GM19193 (cell line): ENCODE results near the gene NEBL.

Experiments used
- POLR2A ChIP-seq: IDR thresholded peaks from 4 replicates; pipeline ENCODE4 v1.6.1; 2011; ENCODE audit not compliant: insufficient read depth, insufficient read length; ENCODE audit errors: extremely low read depth

Gene NEBL

DNA sequence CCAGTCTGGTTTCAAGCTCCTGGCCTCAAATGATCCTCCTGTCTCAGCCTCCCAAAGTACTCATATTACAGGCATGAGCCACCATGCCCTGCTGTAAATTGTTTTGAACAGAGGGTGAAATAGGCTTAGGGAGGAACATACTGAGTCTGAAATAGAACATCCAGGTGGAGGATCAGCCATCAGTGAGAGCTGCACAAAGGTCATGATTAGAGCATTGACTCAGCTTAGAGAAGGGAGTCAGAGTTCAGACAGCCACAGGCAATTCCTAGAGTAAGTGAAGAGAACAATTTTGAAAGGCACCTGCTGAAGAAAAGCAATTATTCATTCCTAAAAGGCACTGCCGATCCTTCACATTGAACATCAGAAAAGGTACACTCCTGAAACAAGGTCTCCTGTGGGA lies 15.9 kb upstream of the NEBL start:
- TF ChIP-seq POLR2A, result no peak

DNA sequence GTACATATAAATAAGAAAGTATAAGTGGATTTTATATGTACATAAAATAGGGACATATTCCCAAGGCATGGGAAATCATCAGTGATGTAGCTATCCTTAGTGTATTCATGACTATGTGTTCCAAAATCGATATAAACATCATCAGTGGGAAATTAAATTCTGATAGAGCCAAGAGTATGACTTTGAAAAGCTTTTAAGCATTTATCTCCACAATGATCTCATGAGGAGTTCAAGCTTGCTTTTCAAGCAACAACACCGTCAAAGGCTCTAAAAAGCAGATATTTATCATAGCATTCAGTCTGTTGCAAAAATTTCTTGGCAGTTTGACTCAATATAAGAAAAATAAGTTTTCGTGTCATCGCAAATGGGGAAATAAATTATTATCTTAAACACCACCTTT lies 14.5 kb upstream of the NEBL start:
- no peak for TF ChIP-seq POLR2A

DNA sequence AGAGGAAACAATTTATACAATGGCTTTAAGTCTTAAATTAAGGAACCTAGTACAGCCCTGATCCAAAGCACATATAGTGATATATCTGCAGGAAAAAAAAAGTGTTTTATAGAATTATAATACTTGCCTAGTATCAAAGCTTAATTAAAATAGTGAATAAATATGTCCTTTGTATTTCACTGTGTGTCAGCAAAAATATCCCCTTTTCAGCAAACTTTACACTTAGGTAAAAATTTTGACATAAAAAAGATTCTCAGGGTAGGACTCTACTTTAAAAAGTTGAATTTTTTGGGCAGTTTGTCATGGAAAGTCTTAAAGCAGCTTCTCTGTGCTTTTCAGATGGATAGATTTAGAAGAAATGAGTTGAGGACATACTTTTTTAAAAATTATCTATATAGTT lies 12.7 kb upstream of the NEBL start:
- no peak for TF ChIP-seq POLR2A

DNA sequence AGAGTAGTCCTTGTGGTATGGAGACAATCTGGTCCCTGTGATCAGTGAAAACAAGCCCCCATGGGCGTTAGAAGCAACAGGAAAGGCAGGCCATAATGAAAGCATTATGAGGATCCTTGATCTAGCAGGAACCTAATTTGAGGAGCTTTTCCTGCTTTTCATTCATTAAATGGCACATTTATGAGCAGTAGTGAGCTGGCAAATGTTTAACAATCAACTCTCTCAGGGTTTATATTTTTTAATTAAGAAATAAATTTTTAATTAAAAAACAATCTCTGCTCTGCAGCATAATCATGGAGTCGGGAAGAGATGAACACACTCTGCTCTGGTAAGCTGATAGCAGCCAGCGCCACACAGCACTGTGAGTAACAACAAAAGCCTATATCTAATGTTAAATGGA lies 11.3 kb upstream of the NEBL start:
- no peak for TF ChIP-seq POLR2A

DNA sequence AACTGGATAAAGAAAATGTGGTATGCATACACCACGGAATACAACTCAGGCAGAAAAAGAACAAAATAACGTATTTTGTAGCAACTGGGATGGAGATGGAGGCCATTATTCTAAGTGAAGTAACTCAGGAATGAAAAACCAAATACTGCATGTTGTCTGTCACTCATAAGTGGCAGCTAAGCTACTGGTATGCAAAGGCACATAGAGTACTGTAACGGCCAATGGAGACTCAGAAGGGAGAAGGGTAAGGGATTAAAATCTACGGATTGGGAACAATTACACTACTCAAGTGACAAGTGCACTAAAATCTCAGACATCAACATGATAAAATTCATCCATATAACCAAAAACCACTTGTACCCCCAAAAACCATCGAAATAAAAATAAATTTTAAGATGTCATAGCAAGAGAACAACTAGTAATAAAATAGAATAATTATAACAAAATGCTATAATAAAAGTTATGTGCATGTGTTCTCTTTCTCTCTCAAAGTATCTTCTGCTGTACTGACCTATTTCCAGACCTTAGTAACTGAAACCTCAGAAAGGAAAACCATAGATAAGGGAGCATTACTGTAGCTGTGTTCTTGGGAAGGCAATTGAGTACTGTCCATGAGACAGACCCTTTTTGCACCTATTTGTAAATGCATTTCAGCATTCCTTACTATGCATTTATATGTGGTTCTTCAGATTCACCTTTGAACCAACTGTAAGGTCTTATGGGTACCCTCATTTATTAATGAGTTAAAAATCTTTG lies 6.7 kb upstream of the NEBL start:
- no peak for TF ChIP-seq POLR2A

DNA sequence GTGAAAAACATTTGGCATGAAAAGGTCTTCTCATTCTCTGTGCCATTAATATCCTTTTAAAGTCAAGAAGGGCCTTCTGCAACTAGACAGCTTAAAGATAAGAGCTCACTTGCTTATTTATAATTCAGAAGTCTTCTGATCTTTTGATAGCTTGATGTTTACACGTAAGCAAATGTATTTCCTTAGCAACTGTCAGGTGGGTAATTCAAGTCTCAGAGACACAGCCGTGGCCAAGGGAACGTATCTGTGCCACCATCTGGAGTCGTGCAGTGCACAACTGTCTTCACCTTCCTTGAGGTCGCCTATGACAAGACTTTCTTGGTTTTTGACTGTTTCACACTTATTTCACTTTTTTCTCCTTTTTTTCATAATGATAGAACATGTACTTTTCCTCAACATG lies 4.0 kb upstream of the NEBL start:
- no peak for TF ChIP-seq POLR2A

DNA sequence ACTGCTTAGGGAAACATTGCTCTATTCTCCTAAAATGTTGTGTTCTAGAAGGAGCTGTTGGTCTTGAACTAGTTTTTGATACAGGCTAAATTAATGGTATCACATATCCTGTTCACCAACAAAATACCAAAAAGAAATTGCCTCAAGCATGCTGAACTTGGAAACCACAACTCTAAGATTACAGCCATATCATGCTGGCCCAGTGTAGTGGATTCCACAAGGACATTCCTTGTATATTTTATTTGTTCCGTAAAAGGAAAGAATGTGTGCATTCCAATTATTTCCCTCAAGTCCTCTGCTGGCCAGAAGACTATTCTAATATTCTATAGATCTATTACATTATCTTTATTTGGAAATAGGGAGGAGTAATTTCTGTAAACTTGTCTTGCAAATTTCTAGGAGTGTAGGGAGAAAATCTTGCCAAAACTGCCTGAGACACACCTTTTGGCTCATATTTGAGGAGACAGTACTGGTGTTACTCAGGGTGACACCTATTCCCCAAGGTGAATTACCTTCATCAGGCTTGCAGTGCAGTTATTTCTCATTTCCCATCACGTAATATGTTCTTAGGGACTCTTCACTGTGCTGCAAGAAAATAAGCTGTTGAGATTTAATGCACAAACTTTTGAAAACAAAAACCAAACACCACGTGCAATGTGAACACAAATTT lies 1.9 kb upstream of the NEBL start:
- no peak for TF ChIP-seq POLR2A

DNA sequence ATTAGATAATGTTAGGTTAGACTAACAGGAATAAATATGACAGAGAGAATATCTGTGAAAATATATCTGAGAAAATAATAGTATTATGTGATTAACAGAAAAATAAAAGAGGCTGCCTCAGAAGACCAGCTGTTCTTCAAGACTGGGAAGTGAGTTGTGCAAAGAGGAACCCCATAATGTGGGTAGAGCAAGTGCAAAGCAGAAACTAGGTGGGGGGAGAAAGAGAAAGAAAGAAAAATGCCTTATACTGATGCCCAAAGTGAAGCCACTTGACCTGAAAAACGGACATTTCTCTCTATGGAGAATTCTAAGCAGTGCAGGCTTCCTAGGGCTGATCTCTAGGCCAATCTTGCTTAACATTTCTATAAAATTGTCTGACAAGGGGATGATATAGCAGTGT lies 3.8 kb downstream of the NEBL start:
- TF ChIP-seq POLR2A, result no peak

DNA sequence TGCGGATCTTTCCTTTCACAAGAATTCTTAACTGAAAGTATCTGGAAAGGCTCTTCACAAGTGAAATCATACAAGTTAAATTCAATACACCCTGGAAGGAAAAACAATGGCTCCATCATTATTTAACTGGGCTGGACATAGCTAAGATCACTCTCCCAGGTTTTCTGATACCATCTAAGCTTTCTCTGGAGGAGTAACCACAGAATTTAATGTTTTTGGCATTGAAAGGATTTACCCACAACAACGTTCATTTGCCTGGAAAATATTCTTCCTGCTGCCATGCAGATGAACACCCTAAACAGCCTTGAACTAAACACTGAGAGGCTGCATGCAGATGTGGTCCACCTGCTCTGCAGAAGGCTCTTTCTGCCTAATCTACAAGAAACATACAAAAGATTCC lies 4.3 kb downstream of the NEBL start:
- no peak for TF ChIP-seq POLR2A

DNA sequence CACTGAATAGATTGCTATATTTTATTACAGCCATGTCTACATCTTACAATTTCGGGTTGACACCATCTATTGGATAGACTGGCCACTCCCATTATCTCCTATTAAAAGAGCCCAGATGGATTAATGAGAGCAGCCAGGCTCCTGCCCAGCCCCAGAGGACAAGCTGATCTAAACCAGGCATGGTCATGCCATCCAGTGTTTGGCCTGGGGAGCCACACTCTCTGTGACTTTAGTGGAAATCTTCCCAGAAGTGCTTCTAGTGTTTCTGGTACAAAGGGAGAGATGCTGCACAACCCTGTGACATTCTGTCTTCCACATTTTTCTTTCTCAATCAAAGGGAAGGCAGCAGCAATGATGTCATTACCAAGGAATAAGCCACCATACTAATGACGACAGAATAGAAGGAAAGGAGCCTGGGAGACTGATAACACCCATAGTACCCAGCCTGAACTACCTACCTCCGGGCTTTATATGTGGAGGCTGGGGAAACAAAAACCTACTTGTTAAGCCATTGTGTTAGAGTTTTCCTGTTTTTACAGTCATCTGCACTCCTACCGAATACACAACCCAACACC lies 5.0 kb downstream of the NEBL start:
- no peak for TF ChIP-seq POLR2A

DNA sequence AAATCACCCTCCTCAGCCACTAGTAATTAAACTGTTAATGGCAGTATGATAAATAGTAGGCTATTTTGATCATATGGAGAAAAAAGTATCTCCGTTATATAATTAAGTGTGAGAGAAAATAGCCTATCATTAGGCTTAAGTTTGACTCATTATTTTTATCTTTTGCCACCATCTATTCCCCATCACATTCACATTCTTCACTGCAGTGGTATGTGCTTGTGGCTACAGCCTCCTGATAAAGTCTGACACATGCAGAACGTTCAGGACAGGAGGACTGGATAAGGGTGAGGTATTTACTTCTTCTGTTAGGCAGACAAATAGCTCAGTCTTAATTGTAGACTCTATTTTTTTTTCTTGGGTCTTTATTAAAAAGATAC lies 5.8 kb downstream of the NEBL start:
- TF ChIP-seq POLR2A, result no peak

DNA sequence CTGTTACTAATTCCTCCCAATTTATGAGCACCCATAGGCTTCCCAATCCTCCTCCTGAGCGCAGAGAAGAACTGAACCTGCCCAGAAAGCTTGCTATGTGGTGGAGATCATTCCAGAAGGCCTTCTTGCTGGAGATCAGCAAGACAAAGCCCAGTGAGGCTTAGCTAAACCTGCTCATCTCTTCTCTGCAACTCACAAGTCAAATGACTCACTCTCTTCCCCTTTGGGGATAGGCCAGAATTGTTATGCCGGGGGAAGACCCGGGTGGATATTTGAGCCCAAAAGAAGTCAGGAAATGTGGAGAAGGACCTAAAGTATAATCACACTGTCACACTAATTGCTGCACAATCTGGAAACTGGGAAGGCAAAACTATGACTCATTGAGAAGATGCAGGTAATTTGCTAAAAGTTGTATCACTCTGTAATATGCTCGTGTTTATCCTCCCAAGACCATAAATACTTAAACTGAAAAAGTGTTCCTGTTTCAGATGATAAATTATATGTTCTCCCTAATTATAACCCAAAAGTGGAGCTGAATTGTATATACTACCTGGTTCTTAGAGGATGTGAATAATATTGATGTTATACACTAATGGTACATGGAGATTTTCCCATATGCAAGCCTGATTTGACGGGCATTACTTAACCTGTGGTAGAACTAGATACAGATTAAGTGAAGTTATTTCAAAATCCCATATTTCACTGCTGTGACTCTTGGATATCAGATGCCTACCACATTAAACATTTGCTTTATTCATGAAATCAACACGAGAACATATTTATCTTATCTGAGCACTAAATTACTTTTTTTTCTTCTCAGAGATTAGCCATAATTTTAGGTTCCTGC lies 6.4 kb downstream of the NEBL start:
- TF ChIP-seq POLR2A, result no peak

DNA sequence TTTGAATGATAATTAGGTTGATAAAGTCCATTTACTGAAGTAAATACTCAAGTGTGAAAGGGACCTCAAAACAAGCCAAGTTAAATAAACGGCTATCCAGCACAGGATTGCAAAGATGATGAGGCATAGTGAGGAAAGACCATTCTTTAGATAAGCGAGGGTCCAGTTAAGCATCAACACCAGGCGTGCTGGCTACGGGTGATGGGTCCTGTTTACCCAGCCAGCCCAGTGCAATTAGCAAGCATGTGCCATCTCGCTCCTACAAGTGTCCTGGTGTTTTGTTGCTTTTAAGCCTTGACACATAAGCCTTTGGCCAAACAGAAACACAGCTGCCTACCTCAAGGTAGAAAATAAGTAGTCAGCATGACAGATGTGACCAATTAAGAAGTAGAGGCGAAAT lies 7.1 kb downstream of the NEBL start:
- TF ChIP-seq POLR2A, result no peak

DNA sequence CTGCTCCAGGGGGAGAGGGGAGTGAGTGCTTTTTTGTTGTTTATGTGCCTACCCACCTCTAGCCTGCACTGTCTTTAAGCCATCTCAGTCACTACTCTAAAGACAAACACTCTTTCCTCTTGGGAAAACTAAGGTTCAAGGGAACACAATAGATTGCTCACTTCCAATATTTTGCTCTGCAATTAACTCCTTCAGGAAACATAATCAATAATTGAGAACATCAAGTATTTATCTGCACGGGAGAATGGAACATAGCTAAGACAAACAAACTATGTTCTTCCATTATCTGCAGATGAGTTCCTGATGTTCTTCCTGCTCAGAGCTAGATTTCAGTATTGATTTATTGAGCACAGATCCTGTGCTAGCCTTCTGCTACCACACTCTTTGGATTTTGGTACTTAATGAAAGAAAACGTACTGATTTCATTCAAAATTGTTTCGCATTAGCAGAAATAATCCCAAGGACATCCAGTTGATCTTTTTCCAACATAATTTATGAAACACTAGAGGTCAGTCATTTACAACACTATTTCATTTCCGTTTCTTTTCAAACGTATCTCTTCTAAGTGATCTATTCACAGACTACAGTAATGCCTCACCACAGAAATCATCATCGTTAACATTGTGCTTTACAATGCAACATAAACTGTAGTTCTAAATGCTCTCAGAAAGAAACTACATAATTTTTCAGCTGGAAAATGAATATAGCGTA lies 8.3 kb downstream of the NEBL start:
- TF ChIP-seq POLR2A, result no peak

DNA sequence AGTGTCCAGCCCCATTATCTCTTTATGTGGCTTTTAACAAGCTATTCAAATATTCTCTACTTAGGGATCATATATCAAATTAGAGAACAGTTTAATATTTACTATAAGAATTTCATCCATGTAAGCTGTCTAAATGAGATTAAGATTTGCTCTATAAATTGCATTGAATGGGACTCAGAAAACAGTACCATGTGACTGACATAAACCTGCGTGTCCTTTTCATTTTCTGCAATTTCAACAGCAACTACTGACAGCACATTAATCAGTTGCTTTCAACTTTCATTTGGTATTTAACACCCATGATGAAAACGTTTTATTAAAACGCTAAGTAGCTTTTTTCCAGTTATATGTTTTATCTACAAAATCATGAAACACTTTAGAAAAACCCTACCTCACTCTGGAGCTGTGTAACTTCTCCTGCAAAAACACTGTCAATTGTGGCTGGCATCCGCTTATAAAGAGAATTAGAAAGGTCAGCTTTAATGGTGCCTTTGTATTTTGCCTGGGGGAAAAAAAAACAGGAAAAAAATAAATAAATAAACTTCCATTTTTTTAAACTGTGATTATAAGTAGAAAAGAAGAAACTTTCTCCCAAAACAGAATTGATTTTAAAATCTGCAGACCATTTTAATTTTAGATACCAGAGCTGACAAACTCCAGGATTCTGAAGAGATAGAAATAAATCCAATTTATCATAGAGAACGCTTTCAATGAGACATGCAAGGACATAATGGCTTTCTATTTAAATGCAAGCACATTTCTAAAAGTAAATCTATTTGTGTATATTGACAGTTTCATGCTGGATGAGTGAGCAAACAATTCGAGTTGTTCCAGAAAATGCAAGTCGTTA lies 9.2 kb downstream of the NEBL start:
- no peak for TF ChIP-seq POLR2A

DNA sequence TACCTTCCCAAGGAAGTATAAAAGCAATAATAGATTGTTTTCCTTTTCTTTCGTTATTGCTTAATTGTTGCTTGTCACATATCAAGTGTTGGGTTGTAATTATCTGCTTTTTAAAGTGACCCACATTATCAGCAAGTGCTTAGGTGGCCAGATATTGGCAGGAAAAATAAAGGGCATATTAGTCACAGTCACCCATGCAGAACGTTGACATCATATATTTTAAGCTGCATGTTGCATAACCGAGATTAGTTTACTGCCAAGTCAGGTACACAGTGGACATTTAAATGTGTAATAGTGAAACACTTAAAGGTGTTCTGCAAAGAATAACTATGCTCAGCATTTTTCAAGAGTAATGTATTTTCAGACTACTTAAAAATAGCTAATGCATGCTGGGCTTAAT lies 11.4 kb downstream of the NEBL start:
- TF ChIP-seq POLR2A, result no peak
